Right forelimb (tissue), 1 donor: ENCODE measurements around the gene HIPK2.

Source experiments
- DNase-seq: peaks from one replicate; pipeline ENCODE4 v3.0.0-alpha.2; 2018

The HIPK2 gene

DNA sequence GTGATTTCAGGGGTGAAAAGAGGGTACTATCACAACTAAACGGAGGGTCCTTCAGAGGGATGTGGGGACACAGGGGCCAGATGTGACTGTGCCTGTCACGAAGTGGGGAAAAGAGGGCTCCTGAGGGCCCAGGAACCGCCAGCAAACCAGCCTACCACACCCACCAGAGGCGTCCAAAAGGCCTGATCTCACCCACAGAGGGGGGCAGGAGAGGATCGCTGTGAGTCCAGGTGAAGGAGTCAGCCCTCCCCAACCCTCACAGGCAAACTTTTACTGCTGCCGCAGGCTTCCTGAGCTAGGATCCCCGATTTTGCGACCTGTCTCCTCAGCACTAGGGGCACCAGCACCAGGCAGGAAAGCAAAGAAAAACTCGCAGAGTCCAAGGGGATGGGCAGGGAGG is 64.7 kb downstream of the HIPK2 start:
- DNase-seq: no peak

DNA sequence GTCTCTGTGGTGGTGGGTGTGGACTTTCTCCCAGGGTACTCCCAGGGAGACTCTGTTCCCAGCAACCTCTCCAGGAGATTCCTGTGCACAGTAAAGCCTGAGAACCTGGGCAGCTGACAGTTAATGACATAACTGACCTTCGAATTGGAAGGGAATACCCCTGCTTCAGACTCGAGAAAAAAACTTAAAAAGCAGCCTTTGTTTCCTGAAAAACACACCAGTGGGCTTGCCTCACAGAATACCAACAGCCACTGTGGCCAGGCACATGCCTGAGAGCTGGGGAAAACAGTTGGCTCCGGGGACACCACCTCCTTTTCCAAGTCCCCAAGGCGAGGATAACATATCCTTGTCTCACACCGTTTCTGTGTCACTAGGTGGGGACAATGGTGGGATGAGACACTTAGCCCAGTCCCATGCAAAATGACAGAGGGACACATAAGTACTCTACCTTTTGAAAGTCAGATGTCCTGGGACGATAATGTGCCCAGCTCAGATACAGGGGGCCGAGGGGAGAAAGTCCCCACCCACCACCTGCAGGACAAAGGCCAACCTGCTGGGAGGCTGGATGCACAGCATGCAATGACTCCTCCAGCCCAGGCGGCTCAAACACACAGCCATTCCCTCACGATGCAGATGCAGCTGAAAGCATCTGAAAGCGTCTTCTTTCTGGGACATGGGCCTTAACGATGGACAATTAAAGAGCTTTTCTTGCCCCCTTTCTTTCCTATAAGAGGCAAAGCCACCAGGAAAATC is 65.6 kb downstream of the HIPK2 start:
- DNase-seq: no peak

DNA sequence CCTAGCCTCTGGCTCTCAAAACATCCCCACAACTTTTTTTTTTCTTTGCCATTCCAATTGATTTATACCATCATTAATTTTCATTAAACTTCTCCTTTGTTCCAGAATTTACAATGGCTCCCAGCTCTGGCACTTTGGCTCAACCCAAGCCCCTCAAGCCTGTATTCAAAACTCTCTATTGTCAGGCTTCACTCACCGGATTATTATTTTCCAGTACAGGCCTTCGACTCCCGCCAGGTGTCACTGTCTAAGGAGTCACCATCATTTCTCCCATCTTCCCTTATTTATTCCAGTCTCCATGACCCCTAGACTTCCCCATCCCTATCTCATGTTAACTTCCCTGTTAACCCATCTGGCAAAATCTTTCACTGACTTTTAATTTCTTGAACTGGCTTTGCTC is 67.8 kb downstream of the HIPK2 start:
- DNase-seq: no peak

GRCh38 chr7:139709485-139709884 is 68.3 kb downstream of the HIPK2 start:
- DNase-seq: no peak

DNA sequence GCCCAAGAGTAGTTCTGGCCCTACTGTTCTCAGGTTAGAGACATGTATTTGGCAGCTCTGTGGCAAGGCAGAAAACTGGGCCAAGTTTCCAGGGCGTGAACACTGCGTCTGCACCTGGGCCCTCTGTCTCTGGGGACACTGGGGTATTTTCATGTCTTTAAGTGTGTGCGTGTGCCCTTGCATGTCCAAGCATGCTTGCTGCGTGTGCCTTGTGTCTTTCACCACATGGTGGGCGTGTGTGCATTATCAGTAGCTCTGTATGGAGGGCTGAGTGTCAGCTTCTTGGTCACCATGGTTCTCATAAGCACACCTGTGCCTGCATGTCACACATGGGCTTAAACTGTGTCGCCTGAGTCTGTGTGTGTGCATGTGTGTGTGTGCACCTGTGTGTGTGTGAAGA is 69.3 kb downstream of the HIPK2 start:
- no peak for DNase-seq

DNA sequence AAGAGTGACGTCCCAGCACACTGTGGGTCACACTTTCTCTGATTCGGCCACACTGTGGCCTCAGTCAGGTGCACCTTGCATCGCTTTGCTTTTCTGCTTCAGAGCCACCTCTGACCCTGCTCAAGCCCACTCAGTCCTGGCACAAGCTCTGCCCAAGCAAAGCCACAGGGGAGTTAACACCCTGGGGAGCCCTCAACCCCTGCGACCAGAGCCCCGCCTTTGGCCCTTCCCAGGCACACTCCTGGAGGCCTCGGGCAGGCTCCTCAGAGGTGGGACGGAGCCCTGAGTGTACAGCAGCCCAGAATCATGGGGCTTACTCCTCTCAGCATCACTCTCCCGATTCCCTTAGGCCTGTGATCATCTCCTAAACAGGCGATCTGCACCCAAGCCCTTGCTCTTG is 71.0 kb downstream of the HIPK2 start:
- no peak for DNase-seq

DNA sequence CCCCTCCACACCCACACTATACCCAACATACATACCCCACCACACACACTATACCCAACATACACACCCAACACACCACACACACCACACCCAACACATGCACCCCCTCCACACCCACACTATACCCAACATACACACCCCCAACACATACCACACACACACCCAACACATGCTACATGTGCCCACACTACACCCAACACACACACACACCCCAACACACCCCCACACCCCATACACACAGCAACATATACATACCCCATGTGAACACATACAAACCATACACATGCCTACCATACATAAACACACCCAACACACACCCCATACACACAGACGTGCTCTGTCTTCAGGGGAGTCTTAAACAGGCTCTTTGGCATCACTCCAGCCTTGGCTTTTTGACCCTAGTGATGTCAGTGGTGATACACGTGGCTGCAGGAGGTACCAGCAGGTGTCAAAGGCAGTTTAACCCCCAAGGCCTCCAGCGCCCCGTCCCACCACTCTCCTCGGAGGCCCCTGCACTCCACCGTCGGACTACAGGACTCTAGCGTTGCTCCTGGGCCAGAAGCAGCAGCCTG is 73.4 kb downstream of the HIPK2 start:
- DNase-seq: no peak

- DNase-seq: no peak
Observed at GRCh38 chr7:139703487-139704307, 74.1 kb downstream of the HIPK2 start.

DNA sequence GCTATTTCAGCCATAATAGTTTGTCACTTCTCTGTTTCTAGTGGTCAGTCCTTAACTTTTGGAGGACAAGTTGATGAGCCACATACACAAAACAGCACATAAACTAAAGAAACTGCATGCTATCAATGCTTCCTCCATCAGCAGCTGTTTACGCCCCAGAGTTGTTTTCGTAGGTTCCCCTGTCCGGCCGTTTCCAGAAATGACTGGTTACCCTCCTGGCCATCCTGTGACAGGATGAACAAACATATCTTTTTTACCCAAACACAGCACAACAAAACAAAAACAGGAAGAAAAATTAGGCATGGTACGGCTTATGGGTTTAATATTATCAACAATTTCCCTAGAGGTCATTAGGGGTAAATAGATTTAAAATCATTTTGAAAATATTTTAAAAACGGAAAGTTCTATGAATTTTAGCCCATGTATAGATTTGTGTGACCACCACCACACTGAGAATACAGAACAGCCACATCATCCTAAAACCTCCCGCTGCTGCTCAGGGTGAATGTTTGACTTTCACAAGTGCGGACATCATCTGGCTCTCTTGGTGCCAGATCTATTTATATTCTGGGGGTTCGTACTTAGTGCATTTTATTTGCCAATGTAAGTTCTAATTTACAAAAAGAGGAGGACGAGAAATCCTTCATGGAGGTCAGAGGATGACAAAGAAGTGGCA is 74.8 kb downstream of the HIPK2 start:
- DNase-seq: no peak

DNA sequence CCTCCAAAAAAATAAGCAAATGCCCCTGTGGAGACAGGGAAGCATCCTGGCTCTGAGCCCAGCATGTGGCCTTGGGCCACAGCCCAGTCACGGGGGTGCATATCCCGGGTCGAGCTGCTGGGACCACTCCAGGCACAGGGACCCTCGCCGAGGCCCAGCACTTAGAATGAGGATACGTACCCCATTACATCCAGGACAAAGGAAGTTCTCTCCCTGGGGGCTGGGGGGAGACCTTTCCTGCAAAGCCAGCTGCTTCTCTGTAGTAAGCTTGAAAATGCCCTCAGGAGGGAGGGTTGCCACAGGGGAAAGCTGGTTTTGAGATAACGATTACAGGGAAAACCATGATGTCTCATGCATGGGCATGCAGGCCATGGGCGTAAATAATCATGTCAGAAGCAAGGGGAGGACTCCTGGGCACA is 75.5 kb downstream of the HIPK2 start:
- DNase-seq: no peak

GRCh38 chr7:139701908-139702307 is 75.9 kb downstream of the HIPK2 start:
- no peak for DNase-seq

DNA sequence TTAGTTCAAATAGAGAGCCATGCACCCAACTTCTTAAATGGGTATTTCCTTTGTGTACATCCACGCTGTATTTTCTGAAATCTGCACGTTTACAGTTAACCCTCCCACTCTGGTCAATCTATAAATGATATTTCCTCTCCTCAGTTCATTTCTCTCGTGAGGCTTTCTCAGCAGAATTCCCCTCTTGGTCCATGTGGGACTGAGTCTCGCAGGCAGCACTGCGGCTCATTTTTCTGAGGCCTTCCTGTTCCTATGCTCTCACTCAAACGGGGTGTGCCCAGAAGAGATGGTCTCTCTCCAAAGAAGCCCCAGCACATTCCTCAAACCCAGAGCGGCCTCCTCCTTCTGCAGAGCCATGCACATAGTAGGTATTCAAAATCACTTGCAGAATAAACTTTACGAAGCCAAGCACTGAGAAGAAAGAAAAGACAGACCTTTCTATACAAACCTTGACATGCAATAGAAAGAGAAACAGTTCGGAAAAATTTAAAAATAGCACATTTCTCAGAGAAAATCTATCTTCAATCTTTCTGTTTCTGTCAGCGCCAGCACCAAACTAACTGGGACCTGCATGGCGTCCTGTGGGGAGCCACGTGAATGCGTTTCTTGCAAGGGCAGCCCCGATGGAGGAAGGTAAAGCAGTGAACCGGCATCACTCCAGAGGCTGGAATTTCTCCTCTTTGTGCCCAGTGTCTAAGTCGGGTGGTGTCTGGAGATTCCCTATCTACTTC is 77.1 kb downstream of the HIPK2 start:
- no peak for DNase-seq

DNA sequence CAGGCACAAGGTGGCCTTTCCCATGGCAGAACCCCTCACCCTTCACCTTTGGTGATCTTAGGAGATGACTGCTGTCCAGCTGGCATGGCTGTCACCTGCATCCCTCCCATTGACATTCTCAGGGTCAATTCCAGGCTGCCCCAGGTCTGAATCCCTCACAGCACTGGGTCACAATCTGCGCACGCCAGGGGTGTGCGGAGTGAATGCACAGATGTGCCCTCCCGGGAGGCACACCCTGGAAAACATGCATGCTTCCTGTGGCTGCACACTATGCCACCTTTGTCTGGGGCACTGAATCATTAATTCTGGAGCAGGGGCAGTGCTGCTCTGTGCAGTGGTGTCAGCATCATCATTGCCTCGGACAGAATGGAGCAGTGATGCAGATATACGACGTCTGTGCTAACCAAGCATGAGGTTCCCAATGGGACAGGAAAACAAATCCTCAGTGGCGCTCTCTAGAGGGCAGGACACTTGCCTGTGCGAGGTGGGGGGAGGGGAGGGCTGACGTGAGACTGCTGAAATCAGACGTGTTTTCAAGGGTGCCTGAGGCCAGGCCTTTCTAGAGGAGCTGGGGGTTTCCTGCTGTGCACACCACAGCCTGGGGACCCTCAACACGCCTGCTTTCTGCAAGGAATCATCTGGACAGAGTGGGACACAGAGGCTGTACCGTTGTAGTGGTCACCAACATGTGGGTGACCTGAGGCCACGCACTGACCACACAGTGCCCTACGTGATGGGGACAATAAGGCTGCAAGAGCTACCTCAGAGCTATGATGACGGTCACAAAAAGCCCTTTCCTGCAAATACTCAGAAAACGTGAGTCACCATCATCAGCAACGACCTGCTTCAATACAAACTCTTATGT is 77.9 kb downstream of the HIPK2 start:
- DNase-seq: no peak

DNA sequence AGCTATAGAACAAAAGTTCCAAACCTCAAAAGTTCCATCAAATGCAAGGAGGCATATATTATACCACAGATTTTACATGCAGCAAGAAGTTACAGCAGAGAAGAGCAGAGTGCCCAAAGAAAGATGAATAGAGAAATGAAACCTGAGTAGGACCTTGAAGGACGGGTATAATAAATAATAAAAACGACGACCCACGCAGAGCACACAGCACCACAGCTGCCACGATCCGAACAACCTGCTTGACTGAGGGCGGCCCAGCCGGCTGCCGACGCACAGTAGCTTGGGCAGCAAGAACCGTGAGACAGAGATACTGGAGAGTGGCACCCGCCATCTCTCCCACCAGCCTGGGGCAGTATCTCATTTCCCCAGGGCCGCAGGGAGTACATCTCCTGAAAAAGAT is 79.0 kb downstream of the HIPK2 start:
- DNase-seq: no peak

DNA sequence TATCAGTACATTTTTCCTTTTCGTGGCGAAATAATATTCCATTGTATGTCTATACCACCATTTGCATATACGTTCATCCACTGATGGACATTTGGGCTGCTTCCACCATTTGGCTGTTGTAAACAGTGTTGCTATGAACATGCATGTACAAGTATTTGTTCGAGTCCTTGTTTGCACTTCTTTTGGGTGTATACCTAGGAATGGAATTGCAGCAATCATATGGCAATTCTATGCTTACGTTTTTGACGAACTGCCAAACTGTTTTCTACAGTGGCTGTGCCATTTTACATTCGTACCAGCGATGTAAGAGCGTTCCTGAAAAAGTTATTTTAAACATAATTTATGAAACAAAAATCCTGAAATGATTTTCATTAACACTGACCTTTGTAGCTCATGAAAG is 79.5 kb downstream of the HIPK2 start:
- no peak for DNase-seq

GRCh38 chr7:139697056-139697455 is 80.7 kb downstream of the HIPK2 start:
- DNase-seq: no peak

- DNase-seq: no peak
Observed at GRCh38 chr7:139696552-139696951, 81.2 kb downstream of the HIPK2 start.

GRCh38 chr7:139695588-139695987 is 82.2 kb downstream of the HIPK2 start:
- DNase-seq: no peak

GRCh38 chr7:139695051-139695450 is 82.7 kb downstream of the HIPK2 start:
- DNase-seq: no peak

DNA sequence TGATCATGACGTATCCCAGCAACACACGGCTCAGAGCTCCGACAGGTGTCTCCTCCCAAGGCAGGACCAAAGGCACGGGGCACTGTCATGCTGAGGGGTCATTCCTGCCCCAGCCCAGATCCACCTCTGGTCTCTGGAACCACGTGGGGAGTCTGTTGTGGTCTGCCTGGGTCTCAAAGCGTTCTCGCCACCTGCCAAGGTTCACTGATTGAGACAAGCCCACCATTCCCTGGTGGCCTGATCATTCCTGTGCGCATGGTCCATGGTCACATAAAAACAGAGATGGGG is 83.5 kb downstream of the HIPK2 start:
- no peak for DNase-seq

GRCh38 chr7:139693651-139694388 is 84.0 kb downstream of the HIPK2 start:
- DNase-seq: no peak
